ENCODE measurements around the gene MADCAM1.

The MADCAM1 gene

GRCh38 chr19:518598-519231, 22.4 kb downstream of the MADCAM1 start:
- H3K36me3 ChIP-seq (ENCODE audit: control insufficient read depth, insufficient read depth, low read length) = no peaks in the 10 kb centered on the region
- no peak for TF ChIP-seq CTCF (IDR thresholded peaks at IDR 0.05)
- H3K27ac ChIP-seq = no peak overlapping the region
- no peak overlapping the region for H2AFZ ChIP-seq
- peaks cover 7% of the 10 kb centered on the region for H3K79me2 ChIP-seq
- no peaks in the 10 kb centered on the region for H3K9me3 ChIP-seq (ENCODE audit: control insufficient read depth, low read length)
- no peaks in the 10 kb centered on the region for H3K4me1 ChIP-seq
- H3K27me3 ChIP-seq (ENCODE audit: control insufficient read depth, insufficient read depth, low read length) = no peaks in the 10 kb centered on the region
- H3K4me3 ChIP-seq (ENCODE audit: low read depth, low read length) = no peak overlapping the region
- no peak overlapping the region for H3K4me2 ChIP-seq (ENCODE audit: low read length)
- no peak overlapping the region for H3K9ac ChIP-seq

GRCh38 chr19:519449-519865, 23.2 kb downstream of the MADCAM1 start:
- no peak overlapping the region for H3K4me2 ChIP-seq (ENCODE audit: low read length)
- TF ChIP-seq CTCF (IDR thresholded peaks at IDR 0.05) = no peak

GRCh38 chr19:522726-523125, 26.4 kb downstream of the MADCAM1 start:
- no peak overlapping the region for H2AFZ ChIP-seq
- no peak overlapping the region for H3K4me3 ChIP-seq (ENCODE audit: low read depth, low read length)
- H3K4me2 ChIP-seq (ENCODE audit: low read length) = no peak overlapping the region
- no peaks in the 10 kb centered on the region for H3K9me3 ChIP-seq (ENCODE audit: control insufficient read depth, low read length)
- no peaks in the 10 kb centered on the region for H3K27me3 ChIP-seq (ENCODE audit: control insufficient read depth, insufficient read depth, low read length)
- no peaks in the 10 kb centered on the region for H3K79me2 ChIP-seq
- H3K27ac ChIP-seq = no peak overlapping the region
- no peaks in the 10 kb centered on the region for H3K4me1 ChIP-seq
- H3K36me3 ChIP-seq (ENCODE audit: control insufficient read depth, insufficient read depth, low read length) = no peaks in the 10 kb centered on the region
- no peak overlapping the region for H3K9ac ChIP-seq
- no peak for TF ChIP-seq CTCF (IDR thresholded peaks at IDR 0.05)

More at GRCh38 chr19:519449-519865, 23.2 kb downstream of the MADCAM1 start:
- H3K79me2 ChIP-seq = peaks cover 7% of the 10 kb centered on the region
- H3K9me3 ChIP-seq (ENCODE audit: control insufficient read depth, low read length) = no peaks in the 10 kb centered on the region
- no peak overlapping the region for H3K9ac ChIP-seq
- H3K4me3 ChIP-seq (ENCODE audit: low read depth, low read length) = no peak overlapping the region
- H3K4me1 ChIP-seq = no peaks in the 10 kb centered on the region
- H2AFZ ChIP-seq = no peak overlapping the region
- no peak overlapping the region for H3K27ac ChIP-seq
- no peaks in the 10 kb centered on the region for H3K27me3 ChIP-seq (ENCODE audit: control insufficient read depth, insufficient read depth, low read length)
- no peaks in the 10 kb centered on the region for H3K36me3 ChIP-seq (ENCODE audit: control insufficient read depth, insufficient read depth, low read length)

- H3K4me2 ChIP-seq (ENCODE audit: low read length) = no peak overlapping the region
- H3K27me3 ChIP-seq (ENCODE audit: control insufficient read depth, insufficient read depth, low read length) = no peaks in the 10 kb centered on the region
- H3K4me1 ChIP-seq = no peaks in the 10 kb centered on the region
- H3K79me2 ChIP-seq = no peaks in the 10 kb centered on the region
- no peak overlapping the region for H2AFZ ChIP-seq
- no peak overlapping the region for H3K4me3 ChIP-seq (ENCODE audit: low read depth, low read length)
- H3K9me3 ChIP-seq (ENCODE audit: control insufficient read depth, low read length) = no peaks in the 10 kb centered on the region
- no peaks in the 10 kb centered on the region for H3K36me3 ChIP-seq (ENCODE audit: control insufficient read depth, insufficient read depth, low read length)
- H3K9ac ChIP-seq = no peak overlapping the region
- no peak for TF ChIP-seq CTCF (IDR thresholded peaks at IDR 0.05)
- no peak overlapping the region for H3K27ac ChIP-seq
Measured at GRCh38 chr19:524062-524674, 27.9 kb downstream of the MADCAM1 start.

- Histone ChIP-seq H3K27ac (no peak overlapping the region), H2AFZ (no peak overlapping the region), H3K4me3 (ENCODE audit: low read depth, low read length) (no peak overlapping the region), H3K27me3 (ENCODE audit: control insufficient read depth, insufficient read depth, low read length) (no peaks in the 10 kb centered on the region), H3K36me3 (ENCODE audit: control insufficient read depth, insufficient read depth, low read length) (no peaks in the 10 kb centered on the region), H3K4me2 (ENCODE audit: low read length) (no peak overlapping the region), H3K9ac (no peak overlapping the region), H3K9me3 (ENCODE audit: control insufficient read depth, low read length) (no peaks in the 10 kb centered on the region), H3K4me1 (no peaks in the 10 kb centered on the region), H3K79me2 (no peaks in the 10 kb centered on the region)
- TF ChIP-seq CTCF (IDR thresholded peaks at IDR 0.05) = no peak
Measured at GRCh38 chr19:525029-525428, 28.7 kb downstream of the MADCAM1 start.
